Keratinocyte (primary cell): ENCODE results near the gene FKBP11. TPM values are rescaled to one million over a fixed set of nuclear protein-coding genes. Genes with fewer than 3 reads are reported as not detected.

ENCODE experiments used
- DNase-seq: peaks from one replicate; pipeline ENCODE4 v3.0.0-alpha.2; 2011; ENCODE audit warnings: low read depth, missing footprints, low spot score
- FAIRE-seq: peaks from 2 replicates; lab custom pipeline; 2011; peaks lifted over from hg19 to GRCh38; lab: Jason Lieb, UNC
- H2AFZ ChIP-seq: 2 replicates; pipeline ENCODE4 v1.6.0; 2012; ENCODE audit warnings: low read length, control low read depth, inconsistent platforms; ENCODE audit not compliant: control insufficient read depth
- H3K27ac ChIP-seq: 2 replicates; pipeline ENCODE4 v1.5.1; 2011; ENCODE audit warnings: low read length; ENCODE audit not compliant: control insufficient read depth, insufficient read depth
- H3K27me3 ChIP-seq: 3 replicates; pipeline ENCODE4 v1.6.0; 2011; ENCODE audit warnings: low read length; ENCODE audit not compliant: control insufficient read depth, insufficient read depth; ENCODE audit errors: extremely low read depth
- H3K36me3 ChIP-seq, 2 experiments: 2 replicates in 1 of 2; 3 replicates in 1 of 2; pipeline ENCODE4 v1.5.1; 2011; ENCODE audit warnings: low read length in 2 of 2, mild to moderate bottlenecking in 1 of 2; ENCODE audit not compliant: control insufficient read depth in 2 of 2, insufficient read depth in 2 of 2; ENCODE audit errors: extremely low read depth in 1 of 2
- H3K4me1 ChIP-seq: 3 replicates; pipeline ENCODE4 v1.5.1; 2011; ENCODE audit warnings: low read length; ENCODE audit not compliant: control insufficient read depth, insufficient read depth; ENCODE audit errors: extremely low read depth
- H3K4me2 ChIP-seq: 3 replicates; pipeline ENCODE4 v1.6.0; 2011; ENCODE audit warnings: low read depth, low read length; ENCODE audit not compliant: control insufficient read depth, insufficient read depth; ENCODE audit errors: extremely low read depth
- H3K4me3 ChIP-seq, 3 experiments: fragments of 200-600 bp in 1 of 3; sonication (generic) in 1 of 3; 2 replicates in 2 of 3; 3 replicates in 1 of 3; pipeline ENCODE4 v1.5.1; 2011 to 2016; ENCODE audit warnings: low read length in 3 of 3, mild to moderate bottlenecking in 3 of 3, control low read depth in 2 of 3, inconsistent platforms in 1 of 3, low read depth in 1 of 3, mixed read lengths in 1 of 3, mixed run types in 1 of 3, moderate library complexity in 1 of 3; ENCODE audit not compliant: control insufficient read depth in 2 of 3, insufficient read depth in 2 of 3; ENCODE audit errors: extremely low read depth in 1 of 3
- H3K79me2 ChIP-seq: 2 replicates; pipeline ENCODE4 v1.6.0; 2012; ENCODE audit warnings: low read length; ENCODE audit not compliant: control insufficient read depth, insufficient read depth
- H3K9ac ChIP-seq: 3 replicates; pipeline ENCODE4 v1.6.0; 2011; ENCODE audit warnings: low read length; ENCODE audit not compliant: control insufficient read depth, insufficient read depth; ENCODE audit errors: extremely low read depth
- H3K9me1 ChIP-seq: 3 replicates; pipeline ENCODE4 v1.6.0; 2011; ENCODE audit warnings: low read length; ENCODE audit not compliant: control insufficient read depth, insufficient read depth; ENCODE audit errors: extremely low read depth
- H3K9me3 ChIP-seq: 2 replicates; pipeline ENCODE4 v1.5.1; 2012; ENCODE audit warnings: low read depth, low read length; ENCODE audit not compliant: control insufficient read depth
- H4K20me1 ChIP-seq: 3 replicates; pipeline ENCODE4 v1.6.0; 2011; ENCODE audit warnings: low read length; ENCODE audit not compliant: control insufficient read depth, insufficient read depth; ENCODE audit errors: extremely low read depth
- CTCF ChIP-seq, 3 experiments: IDR thresholded peaks in 1 of 3; conservative IDR thresholded peaks in 1 of 3; optimal IDR thresholded peaks in 1 of 3; 2 replicates in 2 of 3; 3 replicates in 1 of 3; pipeline versions ENCODE3 to v1.5.1; 2011; ENCODE audit warnings: low read length in 3 of 3, mild to moderate bottlenecking in 3 of 3, moderate library complexity in 2 of 3, control low read depth in 1 of 3, inconsistent platforms in 1 of 3; ENCODE audit not compliant: insufficient read depth in 2 of 3; ENCODE audit errors: extremely low read depth in 1 of 3
- EZH2 ChIP-seq: IDR thresholded peaks from one replicate; pipeline ENCODE4 v1.6.1; 2012; ENCODE audit warnings: inconsistent platforms, mild to moderate bottlenecking, low read length, moderate library complexity
- dilution Hi-C: fragments of 300-500 bp; cut with MboI; formaldehyde crosslinking; loops from one replicate; pipeline ENCODE4 v1.7.0; 2020; ENCODE audit warnings: low sequenced_read_pairs; ENCODE audit not compliant: extremely low pct_ligation_motif_present
- polyA plus RNA-seq, 5 experiments: library from polyadenylated mRNA; depleted of rRNA in 3 of 5; stranded (reverse) in 3 of 5; stranded (forward) in 1 of 5; unstranded in 1 of 5; fragments of >200 nt; gene quantifications; 1 replicate in 1 of 5; 2 replicates in 3 of 5; 3 replicates in 1 of 5; pipeline versions ENCODE4 v1.2.1 to v1.2.3, GENCODE V29; 2011 to 2012; ENCODE audit warnings: missing spikeins in 2 of 5, low read depth in 1 of 5, low replicate concordance in 1 of 5

The FKBP11 gene
- polyA plus RNA-seq, 1 donor (not counting 4 experiments of a cell fraction or from before 2014, with no cell fraction given) = 18.4 TPM

GRCh38 chr12:48972213-48972951 lies 47.1 kb upstream of the FKBP11 start:
- no peaks in the 10 kb centered on the region for H3K79me2 ChIP-seq
- no peak overlapping the region for H2AFZ ChIP-seq
- no peaks in the 10 kb centered on the region for H3K36me3 ChIP-seq
- no peak overlapping the region for H3K27ac ChIP-seq
- no peaks in the 10 kb centered on the region for H3K9me1 ChIP-seq
- H4K20me1 ChIP-seq = no peaks in the 10 kb centered on the region
- peaks cover 53% of the 10 kb centered on the region for H3K27me3 ChIP-seq
- H3K9me3 ChIP-seq = no peaks in the 10 kb centered on the region
- dilution Hi-C loops = no loop called here
- H3K4me1 ChIP-seq = peaks cover 28% of the 10 kb centered on the region
- peak overlapping the region; percentile 82 for H3K4me2 ChIP-seq
- DNase-seq = no peak
- H3K9ac ChIP-seq = no peak overlapping the region
- H3K4me3 ChIP-seq = peak overlapping the region in 1 of 3 experiments; percentile 57
- no peak for FAIRE-seq
- TF ChIP-seq CTCF (optimal IDR thresholded peaks at IDR 0.05 in 1 of 3, IDR thresholded peaks at IDR 0.05 in 1 of 3, conservative IDR thresholded peaks at IDR 0.05 in 1 of 3; ENCODE audit: extremely low read depth in 1 of 3, insufficient read depth in 2 of 3, low read length in 3 of 3) (peak in 1 of 3 experiments; percentile 26), EZH2 (no peak)

GRCh38 chr12:48970702-48971334 lies 45.5 kb upstream of the FKBP11 start:
- no peak for DNase-seq
- peaks cover 49% of the 10 kb centered on the region for H3K27me3 ChIP-seq
- TF ChIP-seq CTCF (optimal IDR thresholded peaks at IDR 0.05 in 1 of 3, IDR thresholded peaks at IDR 0.05 in 1 of 3, conservative IDR thresholded peaks at IDR 0.05 in 1 of 3; ENCODE audit: extremely low read depth in 1 of 3, insufficient read depth in 2 of 3, low read length in 3 of 3) (no peak), EZH2 (peak; percentile 68)
- dilution Hi-C loops = no loop called here
- no peaks in the 10 kb centered on the region for H4K20me1 ChIP-seq
- peak overlapping the region in 2 of 3 experiments; percentile 51 to 57 for H3K4me3 ChIP-seq
- no peaks in the 10 kb centered on the region for H3K9me1 ChIP-seq
- peak overlapping the region; percentile 83 for H2AFZ ChIP-seq
- no peaks in the 10 kb centered on the region for H3K79me2 ChIP-seq
- H3K9ac ChIP-seq = no peak overlapping the region
- no peak overlapping the region for H3K27ac ChIP-seq
- no peaks in the 10 kb centered on the region for H3K36me3 ChIP-seq
- peak overlapping the region; percentile 82 for H3K4me2 ChIP-seq
- FAIRE-seq = no peak
- peaks cover 28% of the 10 kb centered on the region for H3K4me1 ChIP-seq
- H3K9me3 ChIP-seq = no peaks in the 10 kb centered on the region
